GM12874 (cell line): ENCODE data around the gene RAB37.

Experiments
- CTCF ChIP-seq: IDR thresholded peaks from 2 replicates; pipeline ENCODE4 v1.5.1; 2011; ENCODE audit warnings: low read depth, mild to moderate bottlenecking, control low read depth, low read length, moderate library complexity; ENCODE audit not compliant: insufficient read depth

Gene RAB37

DNA sequence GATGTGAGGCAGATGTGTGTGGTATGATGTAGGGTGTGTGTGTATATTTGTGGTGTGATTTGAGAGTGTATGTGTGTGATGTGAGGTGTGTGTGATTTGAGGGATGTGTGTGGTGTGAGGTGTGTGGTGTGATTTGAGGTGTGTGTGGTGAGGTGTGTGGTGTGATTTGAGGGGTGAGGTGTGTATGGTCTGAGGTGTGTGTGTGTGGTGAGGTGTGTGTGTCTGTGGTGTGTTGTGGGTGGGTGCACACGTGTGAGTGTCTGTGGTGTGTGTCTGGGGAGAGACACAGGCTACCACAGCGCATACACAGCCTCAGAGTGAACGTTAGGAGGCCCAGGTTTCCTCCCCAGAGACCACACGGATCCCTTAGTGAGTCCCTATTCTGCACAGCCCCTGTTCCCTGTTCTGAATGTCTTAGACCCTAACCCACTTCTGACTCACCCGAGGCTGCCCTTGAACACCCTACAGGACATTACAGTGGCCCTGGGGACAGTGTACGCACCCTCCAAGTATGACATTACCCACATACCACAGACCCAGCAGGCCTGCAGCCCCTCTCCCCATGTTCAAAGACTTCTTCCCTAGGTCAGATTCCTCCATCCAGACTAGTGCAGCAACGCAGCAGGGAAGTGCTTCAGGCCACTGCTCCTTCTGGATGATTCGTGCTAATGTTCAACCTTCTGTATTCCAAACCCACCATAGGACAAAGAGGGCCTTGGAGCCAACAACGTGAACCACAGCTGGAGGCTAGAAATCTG, 3.5 kb upstream of the RAB37 start:
- TF ChIP-seq CTCF, result no peak

DNA sequence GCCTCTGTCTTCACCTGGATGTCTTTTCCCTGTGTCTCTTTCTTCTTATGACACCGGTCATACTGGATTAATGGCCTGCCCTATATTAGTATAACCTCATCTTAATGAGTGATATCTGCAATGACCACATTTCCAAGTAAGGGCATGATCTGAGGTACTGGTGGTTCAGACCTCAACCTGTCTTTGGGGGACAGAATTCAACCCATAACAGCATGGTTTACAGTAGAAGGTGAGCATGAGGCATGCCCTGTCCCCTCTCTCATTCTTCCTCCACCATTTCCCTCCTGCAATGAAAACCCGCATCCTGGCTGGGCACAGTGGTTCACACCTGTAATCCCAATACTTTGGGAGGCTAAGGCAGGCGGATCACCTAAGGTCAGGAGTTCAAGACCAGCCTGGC, 2.8 kb upstream of the RAB37 start:
- TF ChIP-seq CTCF, result no peak

DNA sequence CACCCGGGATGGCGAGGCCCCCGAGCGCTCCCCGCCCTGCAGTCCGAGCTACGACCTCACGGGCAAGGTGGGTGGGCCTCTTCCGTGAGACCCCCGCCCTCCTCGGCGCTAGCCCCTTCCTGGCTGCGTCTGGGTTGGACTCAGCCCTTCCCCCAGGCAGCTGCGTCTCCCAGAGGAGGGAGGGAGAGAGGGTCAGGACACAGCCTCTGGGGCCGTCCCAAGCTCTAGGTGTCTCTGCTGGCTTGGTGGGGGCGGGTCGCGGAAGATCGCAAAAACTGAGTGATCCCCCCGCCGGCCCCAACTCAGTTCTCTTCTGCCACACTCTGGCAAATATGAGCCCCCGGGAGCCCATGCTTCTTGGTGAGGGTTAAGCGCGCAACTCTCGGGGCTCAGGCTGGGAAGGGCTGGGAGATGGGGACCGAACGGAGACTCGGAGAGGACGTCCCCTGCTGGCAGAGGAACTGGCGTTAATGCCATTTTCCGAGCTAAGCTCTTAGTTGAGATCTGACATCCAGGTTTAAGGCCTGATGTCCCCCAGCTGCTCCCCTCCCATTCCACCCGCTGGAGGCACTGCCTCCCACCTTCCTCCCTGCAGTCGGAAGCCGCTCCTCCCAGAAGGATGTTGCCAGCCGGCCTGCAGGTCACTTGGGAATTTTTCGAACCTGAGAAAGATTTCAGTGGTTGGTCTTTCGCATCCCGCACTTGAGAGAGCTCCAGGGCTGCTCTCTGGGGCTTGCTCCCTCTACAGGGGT, 419 bp downstream of the RAB37 start:
- TF ChIP-seq CTCF, result peak; percentile 66

GRCh38 chr17:74738051-74738996, 1.3 kb downstream of the RAB37 start:
- TF ChIP-seq CTCF, result no peak

DNA sequence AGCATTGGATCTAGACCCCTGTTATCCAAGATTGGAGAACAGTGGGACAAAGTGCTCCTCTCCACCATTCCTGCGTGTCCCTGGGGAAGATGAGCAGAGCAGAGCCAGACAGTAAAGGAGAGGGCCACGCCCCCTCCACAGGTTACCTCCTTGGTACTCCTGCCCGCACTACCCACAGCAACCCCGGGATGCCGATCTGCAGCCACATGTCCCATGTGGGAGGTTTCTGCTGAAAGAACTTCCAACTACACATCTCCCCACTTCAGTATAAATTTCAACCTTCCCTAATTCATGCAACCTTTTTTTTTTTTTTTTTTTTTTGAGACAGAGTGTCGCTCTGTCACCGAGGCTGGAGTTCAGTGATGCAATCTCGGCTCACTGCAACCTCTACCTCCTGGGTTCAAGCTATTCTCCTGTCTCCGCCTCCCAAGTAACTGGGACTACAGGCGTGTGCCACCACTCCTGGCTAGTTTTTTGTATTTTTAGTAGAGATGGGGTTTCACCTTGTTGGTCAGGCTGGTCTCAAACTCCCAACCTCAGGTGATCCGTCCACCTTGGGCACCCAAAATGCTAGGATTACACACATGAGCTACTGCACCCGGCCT, 2.3 kb downstream of the RAB37 start:
- TF ChIP-seq CTCF, result no peak

DNA sequence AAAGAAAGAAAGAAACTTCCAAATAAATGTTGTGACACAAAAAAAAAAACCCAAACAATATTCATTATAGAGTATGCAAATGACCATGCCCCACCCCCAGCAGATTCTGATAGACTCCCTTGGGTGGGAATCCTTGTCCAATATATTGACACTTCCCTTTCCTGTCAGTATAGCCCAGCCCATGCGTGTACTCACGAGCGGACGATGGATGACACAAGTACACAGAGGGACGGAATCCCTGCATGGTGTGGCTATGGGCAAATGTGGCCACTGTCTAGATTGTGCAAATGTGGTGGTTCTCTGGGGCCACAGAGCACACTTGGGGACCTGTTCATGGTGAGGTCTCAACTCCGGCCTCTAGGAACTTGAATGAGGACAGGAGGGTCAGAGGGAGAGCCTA, 3.1 kb downstream of the RAB37 start:
- no peak for TF ChIP-seq CTCF
